ENCODE results near the gene GLRX5.

The GLRX5 gene

DNA sequence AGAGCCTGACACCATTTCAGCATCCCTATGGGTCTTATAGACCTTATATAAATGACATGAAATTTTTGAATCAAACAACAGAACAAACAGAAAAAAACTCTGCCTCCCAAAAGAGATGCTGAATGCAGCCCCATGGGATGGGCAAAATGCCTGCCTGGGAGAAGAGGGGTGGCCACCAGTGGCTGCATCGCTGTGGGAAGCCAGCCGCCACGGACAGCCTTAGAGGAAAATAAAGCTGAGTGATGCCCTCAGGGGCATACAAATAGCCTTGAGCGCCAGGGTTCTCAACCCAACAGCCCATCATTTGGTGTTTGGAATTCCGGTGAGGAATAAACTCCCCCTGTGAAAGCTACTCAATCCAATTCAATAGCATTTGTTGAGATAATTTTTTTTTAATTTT is 41.3 kb upstream of the GLRX5 start:
- H3K27ac ChIP-seq (ENCODE audit: low read length) = no peak overlapping the region
- H3K4me2 ChIP-seq (ENCODE audit: low read depth, low read length) = no peak overlapping the region

DNA sequence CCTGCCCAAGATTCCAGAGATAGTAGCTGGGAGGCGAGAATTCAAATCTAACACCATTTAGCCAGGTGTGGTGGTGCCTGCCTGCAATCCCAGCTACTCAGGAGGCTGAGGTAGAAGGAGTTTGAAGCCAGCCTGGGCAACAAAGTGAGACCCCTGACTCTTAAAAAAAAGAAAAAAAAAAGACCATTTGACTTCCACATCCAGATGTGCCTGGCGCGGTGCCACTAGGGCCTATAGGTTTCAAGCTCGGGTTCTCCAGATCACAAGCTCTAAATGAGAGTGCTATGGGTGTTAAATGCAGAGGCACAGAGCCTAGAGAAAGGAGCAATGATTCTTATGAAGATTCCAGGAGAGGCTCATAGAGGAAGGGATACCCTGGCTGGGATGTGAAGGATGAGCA is 40.9 kb upstream of the GLRX5 start:
- Histone ChIP-seq H3K27ac (ENCODE audit: low read length) (no peak overlapping the region), H3K9me3 (replicated peaks; ENCODE audit: insufficient read depth, low read length) (no peaks in the 10 kb centered on the region), H3K79me2 (ENCODE audit: low read length) (peaks cover 100% of the 10 kb centered on the region), H3K4me2 (ENCODE audit: low read depth, low read length) (no peak overlapping the region), H2AFZ (ENCODE audit: low read length) (no peak overlapping the region), H3K4me1 (ENCODE audit: low read length) (peaks cover 52% of the 10 kb centered on the region), H3K4me3 (ENCODE audit: low read length) (no peak overlapping the region), H3F3A (ENCODE audit: insufficient read depth, low read length) (no peaks in the 10 kb centered on the region), H3K36me3 (replicated peaks; ENCODE audit: insufficient read depth, low read length) (no peaks in the 10 kb centered on the region), H3K9me2 (replicated peaks; ENCODE audit: insufficient read depth, low read length) (no peaks in the 10 kb centered on the region), H3K9ac (ENCODE audit: low read length) (no peak overlapping the region), H4K20me1 (ENCODE audit: insufficient read depth, low read length) (no peaks in the 10 kb centered on the region), H3K27me3 (replicated peaks; ENCODE audit: insufficient read depth, low read length) (no peaks in the 10 kb centered on the region)
- TF ChIP-seq, protein P1, sequence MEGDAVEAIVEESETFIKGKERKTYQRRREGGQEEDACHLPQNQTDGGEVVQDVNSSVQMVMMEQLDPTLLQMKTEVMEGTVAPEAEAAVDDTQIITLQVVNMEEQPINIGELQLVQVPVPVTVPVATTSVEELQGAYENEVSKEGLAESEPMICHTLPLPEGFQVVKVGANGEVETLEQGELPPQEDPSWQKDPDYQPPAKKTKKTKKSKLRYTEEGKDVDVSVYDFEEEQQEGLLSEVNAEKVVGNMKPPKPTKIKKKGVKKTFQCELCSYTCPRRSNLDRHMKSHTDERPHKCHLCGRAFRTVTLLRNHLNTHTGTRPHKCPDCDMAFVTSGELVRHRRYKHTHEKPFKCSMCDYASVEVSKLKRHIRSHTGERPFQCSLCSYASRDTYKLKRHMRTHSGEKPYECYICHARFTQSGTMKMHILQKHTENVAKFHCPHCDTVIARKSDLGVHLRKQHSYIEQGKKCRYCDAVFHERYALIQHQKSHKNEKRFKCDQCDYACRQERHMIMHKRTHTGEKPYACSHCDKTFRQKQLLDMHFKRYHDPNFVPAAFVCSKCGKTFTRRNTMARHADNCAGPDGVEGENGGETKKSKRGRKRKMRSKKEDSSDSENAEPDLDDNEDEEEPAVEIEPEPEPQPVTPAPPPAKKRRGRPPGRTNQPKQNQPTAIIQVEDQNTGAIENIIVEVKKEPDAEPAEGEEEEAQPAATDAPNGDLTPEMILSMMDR (IDR thresholded peaks at IDR 0.05; ENCODE audit: low read length) = no peak
- TF ChIP-seq EZH2 (optimal IDR thresholded peaks at IDR 0.05; ENCODE audit: low read depth, low read length) = no peak
- no peak for TF ChIP-seq EZH2phosphoT487 (IDR thresholded peaks at IDR 0.05; ENCODE audit: low read length)
- no peak for DNase-seq

More for the DNA sequence above, 41.3 kb upstream of the GLRX5 start:
- Histone ChIP-seq H3K79me2 (ENCODE audit: low read length) (peaks cover 99% of the 10 kb centered on the region), H3K4me1 (ENCODE audit: low read length) (peaks cover 52% of the 10 kb centered on the region), H3K36me3 (replicated peaks; ENCODE audit: insufficient read depth, low read length) (no peaks in the 10 kb centered on the region), H4K20me1 (ENCODE audit: insufficient read depth, low read length) (no peaks in the 10 kb centered on the region), H3K9me2 (replicated peaks; ENCODE audit: insufficient read depth, low read length) (no peaks in the 10 kb centered on the region), H2AFZ (ENCODE audit: low read length) (no peak overlapping the region), H3K27me3 (replicated peaks; ENCODE audit: insufficient read depth, low read length) (no peaks in the 10 kb centered on the region), H3K9me3 (replicated peaks; ENCODE audit: insufficient read depth, low read length) (no peaks in the 10 kb centered on the region), H3K9ac (ENCODE audit: low read length) (no peak overlapping the region), H3K4me3 (ENCODE audit: low read length) (no peak overlapping the region), H3F3A (ENCODE audit: insufficient read depth, low read length) (no peaks in the 10 kb centered on the region)
- DNase-seq = no peak
- TF ChIP-seq EZH2 (optimal IDR thresholded peaks at IDR 0.05; ENCODE audit: low read depth, low read length) (no peak), EZH2phosphoT487 (IDR thresholded peaks at IDR 0.05; ENCODE audit: low read length) (no peak)
- TF ChIP-seq, protein P1 (IDR thresholded peaks at IDR 0.05; ENCODE audit: low read length) = no peak

DNA sequence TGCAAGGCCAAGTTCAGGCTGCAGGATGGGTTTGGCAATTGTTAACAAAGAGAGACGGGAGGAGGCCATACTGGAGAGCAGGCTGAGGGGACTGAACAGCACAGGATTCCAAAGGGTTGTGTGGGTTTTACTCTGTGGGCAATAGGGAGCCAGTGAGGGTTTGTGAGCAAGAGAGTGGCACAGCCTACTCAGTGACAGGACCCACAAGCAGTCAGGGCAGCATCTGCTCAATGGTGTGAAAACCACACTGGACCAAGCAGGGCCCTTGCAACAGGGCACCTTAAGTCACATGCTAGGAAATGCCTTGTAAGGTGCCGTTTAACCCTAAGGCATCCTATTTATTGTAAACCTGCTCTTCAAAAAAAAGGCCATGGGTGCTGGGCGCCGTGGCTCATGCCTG is 40.4 kb upstream of the GLRX5 start:
- Histone ChIP-seq H3K9me3 (replicated peaks; ENCODE audit: insufficient read depth, low read length) (no peaks in the 10 kb centered on the region), H3K27ac (ENCODE audit: low read length) (no peak overlapping the region), H3K36me3 (replicated peaks; ENCODE audit: insufficient read depth, low read length) (no peaks in the 10 kb centered on the region), H3K4me1 (ENCODE audit: low read length) (peaks cover 53% of the 10 kb centered on the region), H3K79me2 (ENCODE audit: low read length) (peaks cover 100% of the 10 kb centered on the region), H3K9ac (ENCODE audit: low read length) (no peak overlapping the region), H2AFZ (ENCODE audit: low read length) (no peak overlapping the region), H4K20me1 (ENCODE audit: insufficient read depth, low read length) (no peaks in the 10 kb centered on the region), H3K4me2 (ENCODE audit: low read depth, low read length) (no peak overlapping the region), H3K27me3 (replicated peaks; ENCODE audit: insufficient read depth, low read length) (no peaks in the 10 kb centered on the region), H3K4me3 (ENCODE audit: low read length) (no peak overlapping the region), H3F3A (ENCODE audit: insufficient read depth, low read length) (no peaks in the 10 kb centered on the region), H3K9me2 (replicated peaks; ENCODE audit: insufficient read depth, low read length) (no peaks in the 10 kb centered on the region)
- no peak for DNase-seq
- TF ChIP-seq EZH2phosphoT487 (IDR thresholded peaks at IDR 0.05; ENCODE audit: low read length) (no peak), EZH2 (optimal IDR thresholded peaks at IDR 0.05; ENCODE audit: low read depth, low read length) (no peak)
- TF ChIP-seq, protein P1 (IDR thresholded peaks at IDR 0.05; ENCODE audit: low read length) = no peak

Measured in MM.1S (cell line).